PC-3 (cell line): ENCODE data around the gene PRICKLE3. TPM values are rescaled to one million over a fixed set of nuclear protein-coding genes. Genes with fewer than 3 reads are reported as not detected.
"Not testable (repeated sequence)": the region's sequence is repeated elsewhere in the genome, so short reads cannot be mapped to it uniquely, and the experiment has no call there.

Source experiments
- ATAC-seq: fragments of 200-7000 bp; cut with Tn5 transposase; 2 replicates; pipeline ENCODE4 v1.9.1; 2020; ENCODE audit warnings: mild to moderate bottlenecking, moderate library complexity
- BruUV-seq: library from RNA; stranded (reverse); fragments of 400-500 nt; replicated peaks from 2 replicates; lab custom pipeline; 2021; lab: Mats Ljungman, UMichigan
- CTCF ChIA-PET: fragments of 300-600 bp; sonication (Branson Sonifier 250); formaldehyde crosslinking; loops from one replicate; lab custom pipeline; 2022; ENCODE audit warnings: antibody characterized with exemption; lab: Charles Lee
- POLR2A ChIA-PET: fragments of 300-600 bp; sonication (Branson Sonifier 250); formaldehyde crosslinking; loops from one replicate; lab custom pipeline; 2022; ENCODE audit warnings: antibody characterized with exemption; ENCODE audit not compliant: unreplicated experiment; lab: Charles Lee
- DNase-seq: peaks from one replicate; pipeline ENCODE4 v3.0.0-alpha.2; 2015
- H2AFZ ChIP-seq: fragments of 300-600 bp; sonication (generic); 2 replicates; pipeline ENCODE4 v1.6.0; 2016; ENCODE audit warnings: antibody characterized with exemption, low read length
- H3F3A ChIP-seq: fragments of 300-600 bp; sonication (generic); one replicate; pipeline ENCODE4 v1.6.0; 2017; ENCODE audit warnings: antibody characterized with exemption, low read length, control low read depth, mild to moderate bottlenecking; ENCODE audit not compliant: unreplicated experiment
- H3K27ac ChIP-seq: fragments of 300-600 bp; sonication (generic); 2 replicates; pipeline ENCODE4 v1.5.1; 2016; ENCODE audit warnings: mild to moderate bottlenecking, low read length
- H3K27me3 ChIP-seq: fragments of 300-600 bp; sonication (generic); 2 replicates; pipeline ENCODE4 v1.6.1; 2016; ENCODE audit warnings: low read length, mixed read lengths
- H3K36me3 ChIP-seq: fragments of 300-600 bp; sonication (generic); 2 replicates; pipeline ENCODE4 v1.6.1; 2016; ENCODE audit warnings: low read depth, mixed run types, low read length, mixed read lengths
- H3K4me1 ChIP-seq: fragments of 300-600 bp; sonication (generic); 2 replicates; pipeline ENCODE4 v1.5.1; 2016; ENCODE audit warnings: low read length; ENCODE audit not compliant: insufficient read depth
- H3K4me2 ChIP-seq: fragments of 300-600 bp; sonication (generic); 2 replicates; pipeline ENCODE4 v1.6.0; 2016; ENCODE audit warnings: low read length
- H3K4me3 ChIP-seq: fragments of 300-600 bp; sonication (generic); 2 replicates; pipeline ENCODE4 v1.5.1; 2016; ENCODE audit warnings: mild to moderate bottlenecking, low read length, mixed read lengths
- H3K79me2 ChIP-seq: fragments of 300-600 bp; sonication (generic); 2 replicates; pipeline ENCODE4 v1.6.1; 2017; ENCODE audit warnings: low read length, mixed read lengths
- H3K9ac ChIP-seq: fragments of 300-600 bp; sonication (generic); 2 replicates; pipeline ENCODE4 v1.6.0; 2016; ENCODE audit warnings: mild to moderate bottlenecking, low read length
- H3K9me2 ChIP-seq: fragments of 300-600 bp; sonication (generic); replicated peaks from 2 replicates; pipeline ENCODE4 v1.6.1; 2016; ENCODE audit warnings: mixed run types, low read length, mixed read lengths
- H3K9me3 ChIP-seq: fragments of 300-600 bp; sonication (generic); 2 replicates; pipeline ENCODE4 v1.6.1; 2016; ENCODE audit warnings: low read length, mixed read lengths
- H4K20me1 ChIP-seq: fragments of 300-600 bp; sonication (generic); 2 replicates; pipeline ENCODE4 v1.6.1; 2016; ENCODE audit warnings: low read length, mixed read lengths
- CTCF ChIP-seq: fragments of 300-600 bp; sonication (generic); conservative IDR thresholded peaks from 2 replicates; pipeline ENCODE4 v1.5.1; 2017; ENCODE audit warnings: antibody characterized with exemption, low read depth, mild to moderate bottlenecking, low read length
- EZH2 ChIP-seq: fragments of 300-600 bp; sonication (generic); IDR thresholded peaks from one replicate; pipeline ENCODE4 v1.6.1; 2017; ENCODE audit warnings: antibody characterized with exemption, mild to moderate bottlenecking, low read length; ENCODE audit not compliant: unreplicated experiment
- EZH2phosphoT487 ChIP-seq: fragments of 300-600 bp; sonication (generic); IDR thresholded peaks from 2 replicates; pipeline ENCODE4 v1.6.1; 2018; ENCODE audit warnings: mild to moderate bottlenecking, antibody characterized with exemption, low read length, borderline replicate concordance
- intact Hi-C: fragments of 100-400 bp; cut with micrococcal nuclease; formaldehyde crosslinking; loops from 2 replicates; pipeline ENCODE4 v1.9.0; 2023
- total RNA-seq: library from RNA; depleted of rRNA; stranded (reverse); fragments of >200 nt; gene quantifications from 2 replicates; pipeline ENCODE4 v1.2.3, GENCODE V29; 2014; rRNA removed

The PRICKLE3 gene
- total RNA-seq, 1 experiment from 2014 or later, result 16.5 TPM

GRCh38 chrX:49129427-49129826 lies 56.7 kb downstream of the PRICKLE3 start:
- Histone ChIP-seq H3K36me3 (no peaks in the 10 kb centered on the region), H3K9me2 (no peaks in the 10 kb centered on the region), H3K4me1 (no peaks in the 10 kb centered on the region), H2AFZ (no peak overlapping the region), H3K4me2 (no peak overlapping the region), H3F3A (no peaks in the 10 kb centered on the region), H3K9ac (no peak overlapping the region), H4K20me1 (no peaks in the 10 kb centered on the region), H3K27ac (no peak overlapping the region), H3K4me3 (no peak overlapping the region), H3K27me3 (no peaks in the 10 kb centered on the region), H3K79me2 (no peaks in the 10 kb centered on the region), H3K9me3 (no peaks in the 10 kb centered on the region)
- POLR2A ChIA-PET, result no interaction called here
- no TSS peak for BruUV-seq
- TF ChIP-seq EZH2, result no peak
- no peak for TF ChIP-seq EZH2phosphoT487
- TF ChIP-seq CTCF, result no peak
- intact Hi-C loops, result no loop called here
- no peak for ATAC-seq
- CTCF ChIA-PET, result no interaction called here
- no peak for DNase-seq

- H3K9me3 ChIP-seq, H3K4me2 ChIP-seq, ATAC-seq, H3K4me3 ChIP-seq, H4K20me1 ChIP-seq, DNase-seq, H2AFZ ChIP-seq, H3K27me3 ChIP-seq, H3K4me1 ChIP-seq, BruUV-seq, H3F3A ChIP-seq, H3K79me2 ChIP-seq, H3K9ac ChIP-seq, intact Hi-C loops, CTCF ChIA-PET, H3K27ac ChIP-seq, H3K9me2 ChIP-seq, H3K36me3 ChIP-seq: not testable (repeated sequence)
- POLR2A ChIA-PET, result interaction anchor here (0.7 kb wide), 1 partner anchor 28 kb away, joined by 22 read pairs; no protein-coding TSS in a partner anchor
These were observed 58.4 kb downstream of the PRICKLE3 start for GRCh38 chrX:49127742-49128258.

Other genes starting within 250 kb of the PRICKLE3 start
- 41.4 and 50.9 TPM in 2 replicates for gene OTUD5, start 228.8 kb downstream of the PRICKLE3 start, total RNA-seq
- gene KCND1, start 214.5 kb downstream of the PRICKLE3 start, total RNA-seq, result 0.51 and 0.86 TPM in 2 replicates
- 31.1 and 44.3 TPM in 2 replicates for gene GRIPAP1, start 184.1 kb downstream of the PRICKLE3 start, total RNA-seq
- gene TFE3, start 143.0 kb downstream of the PRICKLE3 start, total RNA-seq, result 46.9 and 56.9 TPM in 2 replicates
- 5.3 and 7.1 TPM in 2 replicates for gene CCDC120, start 127.4 kb downstream of the PRICKLE3 start, total RNA-seq
- gene PRAF2, start 112.4 kb downstream of the PRICKLE3 start, total RNA-seq, result 0.07 and 0.69 TPM in 2 replicates
- gene WDR45, start 106.5 kb downstream of the PRICKLE3 start, total RNA-seq, result 27.2 and 34.8 TPM in 2 replicates
- 54.2 TPM in 2 replicates for gene GPKOW, start 62.6 kb downstream of the PRICKLE3 start, total RNA-seq
- 9.3 and 12.5 TPM in 2 replicates for gene MAGIX, start 23.6 kb downstream of the PRICKLE3 start, total RNA-seq
- 165 and 171 TPM in 2 replicates for gene PLP2, start 14.5 kb downstream of the PRICKLE3 start, total RNA-seq
- 0.29 and 0.47 TPM in 2 replicates for gene SYP, start 13.8 kb upstream of the PRICKLE3 start, total RNA-seq
- gene CACNA1F, start 47.0 kb upstream of the PRICKLE3 start, total RNA-seq, result not detected in 2 replicates
- gene CCDC22, start 49.1 kb upstream of the PRICKLE3 start, total RNA-seq, result 25.4 and 36.4 TPM in 2 replicates
- gene FOXP3, start 78.3 kb upstream of the PRICKLE3 start, total RNA-seq, result not detected in 2 replicates
- 11.8 and 17.8 TPM in 2 replicates for gene PPP1R3F, start 83.4 kb upstream of the PRICKLE3 start, total RNA-seq
- gene GAGE10, start 117.3 kb upstream of the PRICKLE3 start, total RNA-seq, result not detected in 2 replicates
- gene GAGE12J, start 135.7 kb upstream of the PRICKLE3 start, total RNA-seq, result not detected in 2 replicates
- gene GAGE13, start 145.2 kb upstream of the PRICKLE3 start, total RNA-seq, result not detected in 2 replicates